ENCODE data around the gene CCDC88B. TPM values are rescaled to one million over a fixed set of nuclear protein-coding genes. Genes with fewer than 3 reads are reported as not detected.

The CCDC88B gene
- total RNA-seq, 4 donors from 2014 or later, result 7.6 to 9.4 (median 8.5) TPM

DNA sequence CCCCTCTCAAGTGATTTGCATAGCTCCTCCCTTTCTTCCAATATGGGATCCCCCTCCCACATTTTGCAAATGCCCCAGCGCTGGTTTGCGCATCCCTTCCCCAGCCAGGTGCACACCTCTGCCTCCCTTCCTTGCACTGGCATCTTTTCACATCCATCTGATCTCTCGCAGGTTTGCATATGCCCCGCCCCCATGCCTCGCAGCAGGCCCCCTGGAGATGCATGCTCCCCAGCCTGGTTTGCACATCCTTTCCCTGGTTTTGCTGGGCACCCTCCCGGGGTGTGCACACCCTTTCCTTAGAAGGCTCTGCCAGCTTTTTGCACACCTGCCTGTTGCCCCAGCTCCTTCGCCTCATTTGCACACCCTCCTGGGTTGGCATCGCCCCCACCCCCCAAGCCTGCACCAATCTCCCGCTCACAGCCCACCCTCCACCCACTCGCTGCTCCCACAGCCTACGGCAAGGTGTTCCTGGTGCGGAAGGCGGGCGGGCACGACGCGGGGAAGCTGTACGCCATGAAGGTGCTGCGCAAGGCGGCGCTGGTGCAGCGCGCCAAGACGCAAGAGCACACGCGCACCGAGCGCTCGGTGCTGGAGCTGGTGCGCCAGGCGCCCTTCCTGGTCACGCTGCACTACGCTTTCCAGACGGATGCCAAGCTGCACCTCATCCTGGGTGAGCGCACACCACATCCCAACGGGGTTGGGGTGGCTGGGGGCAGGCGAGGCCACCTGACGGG is 19.9 kb downstream of the CCDC88B start:
- Histone ChIP-seq H3K4me1 (peaks cover 0 to 47% (median 25%) of the 10 kb centered on the region in 3 donors), H3K4me3 (peak overlapping the region; percentile 60 to 89), H3K27ac (peak overlapping the region in 1 of 4 donors; percentile 92), H3K9me3 (no peaks in the 10 kb centered on the region), H3K27me3 (no peaks in the 10 kb centered on the region), H3K36me3 (peaks cover 0 to 45% of the 10 kb centered on the region in 2 donors)
- WGBS, 2 donors (ENCODE audit: low coverage in 1 of 2), result 24 to 28% methylated on average over 5 to 7 of the region's 38 CpGs
- ATAC-seq, result no peak
- TF ChIP-seq EP300 (IDR thresholded peaks at IDR 0.05), result no peak
- TF ChIP-seq, protein P1, sequence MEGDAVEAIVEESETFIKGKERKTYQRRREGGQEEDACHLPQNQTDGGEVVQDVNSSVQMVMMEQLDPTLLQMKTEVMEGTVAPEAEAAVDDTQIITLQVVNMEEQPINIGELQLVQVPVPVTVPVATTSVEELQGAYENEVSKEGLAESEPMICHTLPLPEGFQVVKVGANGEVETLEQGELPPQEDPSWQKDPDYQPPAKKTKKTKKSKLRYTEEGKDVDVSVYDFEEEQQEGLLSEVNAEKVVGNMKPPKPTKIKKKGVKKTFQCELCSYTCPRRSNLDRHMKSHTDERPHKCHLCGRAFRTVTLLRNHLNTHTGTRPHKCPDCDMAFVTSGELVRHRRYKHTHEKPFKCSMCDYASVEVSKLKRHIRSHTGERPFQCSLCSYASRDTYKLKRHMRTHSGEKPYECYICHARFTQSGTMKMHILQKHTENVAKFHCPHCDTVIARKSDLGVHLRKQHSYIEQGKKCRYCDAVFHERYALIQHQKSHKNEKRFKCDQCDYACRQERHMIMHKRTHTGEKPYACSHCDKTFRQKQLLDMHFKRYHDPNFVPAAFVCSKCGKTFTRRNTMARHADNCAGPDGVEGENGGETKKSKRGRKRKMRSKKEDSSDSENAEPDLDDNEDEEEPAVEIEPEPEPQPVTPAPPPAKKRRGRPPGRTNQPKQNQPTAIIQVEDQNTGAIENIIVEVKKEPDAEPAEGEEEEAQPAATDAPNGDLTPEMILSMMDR (IDR thresholded peaks at IDR 0.05), result peak in 1 of 4 experiments; percentile 28

DNA sequence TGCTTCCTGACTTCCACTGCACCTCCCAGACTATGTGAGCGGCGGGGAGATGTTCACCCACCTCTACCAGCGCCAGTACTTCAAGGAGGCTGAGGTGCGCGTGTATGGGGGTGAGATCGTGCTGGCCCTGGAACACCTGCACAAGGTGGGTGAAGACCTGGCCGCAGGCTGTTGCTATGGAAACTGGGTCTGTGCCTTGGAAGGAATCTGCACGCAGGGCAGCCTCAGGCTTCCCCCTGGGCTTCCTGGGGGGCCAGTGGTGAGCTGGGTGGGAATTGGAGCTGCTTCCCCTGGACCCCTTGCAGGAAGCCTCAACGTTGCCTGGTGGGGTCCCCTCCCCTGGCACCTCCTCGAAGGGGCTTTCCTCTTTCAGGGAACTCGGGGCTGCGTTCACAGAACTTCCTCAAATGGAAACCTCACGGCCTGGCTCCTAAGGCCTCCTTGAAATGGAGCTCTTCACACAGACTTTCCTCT is 20.5 kb downstream of the CCDC88B start:
- H3K27me3 ChIP-seq, result no peaks in the 10 kb centered on the region
- peak overlapping the region in 1 of 2 donors; percentile 89 for H3K4me3 ChIP-seq
- H3K27ac ChIP-seq, result no peak overlapping the region
- peaks cover 0 to 41% (median 20%) of the 10 kb centered on the region in 3 donors for H3K4me1 ChIP-seq
- peaks cover 0 to 52% of the 10 kb centered on the region in 2 donors for H3K36me3 ChIP-seq
- WGBS, 2 donors (ENCODE audit: low coverage in 1 of 2), result 65% methylated on average over 4 of the region's 13 CpGs; no CpG with 5 or more reads in 1 of the 2 donors
- ATAC-seq, result no peak
- TF ChIP-seq POLR2A (IDR thresholded peaks at IDR 0.05), result no peak
- TF ChIP-seq EP300 (IDR thresholded peaks at IDR 0.05), result no peak
- no peak for TF ChIP-seq POLR2AphosphoS5 (IDR thresholded peaks at IDR 0.05)
- TF ChIP-seq, protein P1 (IDR thresholded peaks at IDR 0.05), result no peak
- H3K9me3 ChIP-seq, result no peaks in the 10 kb centered on the region

DNA sequence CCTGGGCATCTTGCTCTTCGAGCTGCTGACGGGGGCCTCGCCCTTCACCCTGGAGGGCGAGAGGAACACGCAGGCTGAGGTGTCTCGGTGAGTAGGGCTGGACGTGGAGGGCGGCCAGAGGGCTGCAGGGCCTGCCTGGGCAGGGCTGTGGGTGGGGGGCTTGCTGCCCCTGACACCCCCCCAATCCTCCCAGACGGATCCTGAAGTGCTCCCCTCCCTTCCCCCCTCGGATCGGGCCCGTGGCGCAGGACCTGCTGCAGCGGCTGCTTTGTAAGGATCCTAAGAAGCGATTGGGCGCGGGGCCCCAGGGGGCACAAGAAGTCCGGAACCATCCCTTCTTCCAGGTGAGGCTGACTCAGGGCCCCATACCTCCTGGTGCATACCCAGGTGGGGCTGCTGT is 21.7 kb downstream of the CCDC88B start:
- H3K36me3 ChIP-seq, result peaks cover 0 to 63% of the 10 kb centered on the region in 2 donors
- ATAC-seq, result no peak
- no peak overlapping the region for H3K27ac ChIP-seq
- 85 to 88% methylated on average over 5 to 8 of the region's 18 CpGs for WGBS, 2 donors (ENCODE audit: low coverage in 1 of 2)
- TF ChIP-seq, protein P1 (IDR thresholded peaks at IDR 0.05), result no peak
- TF ChIP-seq POLR2A (IDR thresholded peaks at IDR 0.05), result no peak
- TF ChIP-seq POLR2AphosphoS5 (IDR thresholded peaks at IDR 0.05), result no peak
- no peak for TF ChIP-seq EP300 (IDR thresholded peaks at IDR 0.05)
- no peaks in the 10 kb centered on the region for H3K9me3 ChIP-seq
- H3K4me1 ChIP-seq, result peaks cover 0 to 35% (median 20%) of the 10 kb centered on the region in 3 donors
- H3K27me3 ChIP-seq, result no peaks in the 10 kb centered on the region
- H3K4me3 ChIP-seq, result no peak overlapping the region

DNA sequence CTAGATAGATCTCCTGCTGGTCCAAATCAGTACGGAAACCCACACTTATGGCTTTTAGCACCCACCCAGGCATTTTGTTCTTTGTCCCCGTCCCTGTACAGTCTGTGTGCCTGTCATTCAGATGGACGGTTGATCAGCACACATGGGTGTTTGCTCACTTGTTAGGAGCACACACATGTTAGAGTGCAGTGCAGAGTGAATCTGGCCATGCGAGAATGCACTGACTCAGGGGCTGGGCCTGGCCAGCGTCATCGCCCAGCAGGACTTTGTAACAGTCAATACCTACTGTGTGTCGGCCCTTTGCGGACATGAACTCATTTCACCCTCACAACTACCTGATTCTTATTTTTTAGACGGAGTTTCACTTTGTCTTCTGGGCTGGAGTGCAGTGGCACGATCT is 22.3 kb downstream of the CCDC88B start:
- Histone ChIP-seq H3K27ac (no peak overlapping the region), H3K9me3 (no peaks in the 10 kb centered on the region), H3K4me3 (no peak overlapping the region), H3K36me3 (peaks cover 0 to 70% of the 10 kb centered on the region in 2 donors), H3K4me1 (peaks cover 0 to 32% (median 20%) of the 10 kb centered on the region in 3 donors), H3K27me3 (no peaks in the 10 kb centered on the region)
- TF ChIP-seq POLR2A (IDR thresholded peaks at IDR 0.05) (no peak), POLR2AphosphoS5 (IDR thresholded peaks at IDR 0.05) (no peak), EP300 (IDR thresholded peaks at IDR 0.05) (no peak)
- TF ChIP-seq, protein P1 (IDR thresholded peaks at IDR 0.05), result no peak
- ATAC-seq, result no peak
- 89 to 100% methylated on average over 1 to 10 of the region's 10 CpGs for WGBS, 2 donors (ENCODE audit: low coverage in 1 of 2)

DNA sequence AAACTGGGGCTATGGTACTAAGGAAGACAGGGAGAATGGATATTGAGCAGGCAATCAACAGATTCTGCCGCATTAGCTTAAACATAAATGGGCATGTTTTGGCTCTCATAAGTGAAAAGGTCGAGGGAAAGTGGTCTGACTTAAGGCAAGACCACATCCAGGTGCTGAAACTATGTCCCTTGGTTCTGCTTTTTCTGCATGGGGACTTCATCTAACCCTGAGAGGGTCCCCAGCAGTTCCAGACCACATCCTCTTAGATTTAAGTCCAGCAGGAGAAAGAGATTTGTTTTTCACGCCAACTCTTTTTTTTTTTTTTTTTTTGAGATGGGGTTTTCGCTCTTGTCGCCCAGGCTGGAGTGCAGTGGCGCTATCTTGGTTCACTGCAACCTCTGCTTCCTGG is 24.4 kb downstream of the CCDC88B start:
- H3K36me3 ChIP-seq, result peaks cover 0 to 91% of the 10 kb centered on the region in 2 donors
- WGBS, 2 donors (ENCODE audit: low coverage in 1 of 2), result 91 to 92% methylated on average over 3 to 6 of the region's 6 CpGs
- TF ChIP-seq POLR2AphosphoS5 (IDR thresholded peaks at IDR 0.05), result no peak
- no peak for TF ChIP-seq POLR2A (IDR thresholded peaks at IDR 0.05)
- TF ChIP-seq, protein P1 (IDR thresholded peaks at IDR 0.05), result no peak
- no peak for TF ChIP-seq EP300 (IDR thresholded peaks at IDR 0.05)

More for the DNA sequence above, 24.4 kb downstream of the CCDC88B start:
- H3K9me3 ChIP-seq, result no peaks in the 10 kb centered on the region
- H3K4me3 ChIP-seq, result no peak overlapping the region
- peaks cover 0 to 15% (median 11%) of the 10 kb centered on the region in 3 donors for H3K4me1 ChIP-seq
- H3K27me3 ChIP-seq, result no peaks in the 10 kb centered on the region
- ATAC-seq, result no peak
- H3K27ac ChIP-seq, result no peak overlapping the region

Data from gastroesophageal sphincter (tissue), 4 donors.